GM18858 (cell line): ENCODE measurements around the gene SH2B2.
"Not testable (repeated sequence)": the region's sequence is repeated elsewhere in the genome, so short reads cannot be mapped to it uniquely, and the experiment has no call there.

Experiments used
- ATAC-seq: cut with Tn5 transposase; IDR thresholded peaks from one replicate; pipeline ENCODE4 v1.9.1; 2021; ENCODE audit not compliant: unreplicated experiment

SH2B2 gene

GRCh38 chr7:102327183-102327582 is 40.5 kb downstream of the SH2B2 start:
- ATAC-seq: not testable (repeated sequence)

- not testable (repeated sequence) for ATAC-seq
Observed at GRCh38 chr7:102328863-102329262, 42.2 kb downstream of the SH2B2 start.

DNA sequence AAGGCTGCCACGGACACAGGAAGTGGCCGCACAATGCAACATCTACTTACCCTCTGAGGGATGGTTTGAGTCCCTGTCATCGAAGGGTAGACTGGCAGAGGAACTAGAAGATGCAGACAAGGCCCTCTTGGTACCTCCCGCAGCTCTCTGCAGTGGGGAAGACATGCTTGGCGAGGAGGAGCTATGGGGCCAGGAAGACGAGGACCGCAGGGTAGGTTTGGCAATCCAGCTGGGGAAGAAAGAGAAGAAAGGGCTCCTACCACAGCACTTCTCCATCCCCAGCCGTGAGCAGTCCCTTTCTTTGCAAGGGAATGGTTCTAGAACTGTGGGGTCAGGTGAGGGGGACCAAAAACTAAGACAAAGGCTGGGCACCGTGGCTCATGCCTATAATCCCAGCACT is 42.7 kb downstream of the SH2B2 start:
- ATAC-seq: not testable (repeated sequence)

DNA sequence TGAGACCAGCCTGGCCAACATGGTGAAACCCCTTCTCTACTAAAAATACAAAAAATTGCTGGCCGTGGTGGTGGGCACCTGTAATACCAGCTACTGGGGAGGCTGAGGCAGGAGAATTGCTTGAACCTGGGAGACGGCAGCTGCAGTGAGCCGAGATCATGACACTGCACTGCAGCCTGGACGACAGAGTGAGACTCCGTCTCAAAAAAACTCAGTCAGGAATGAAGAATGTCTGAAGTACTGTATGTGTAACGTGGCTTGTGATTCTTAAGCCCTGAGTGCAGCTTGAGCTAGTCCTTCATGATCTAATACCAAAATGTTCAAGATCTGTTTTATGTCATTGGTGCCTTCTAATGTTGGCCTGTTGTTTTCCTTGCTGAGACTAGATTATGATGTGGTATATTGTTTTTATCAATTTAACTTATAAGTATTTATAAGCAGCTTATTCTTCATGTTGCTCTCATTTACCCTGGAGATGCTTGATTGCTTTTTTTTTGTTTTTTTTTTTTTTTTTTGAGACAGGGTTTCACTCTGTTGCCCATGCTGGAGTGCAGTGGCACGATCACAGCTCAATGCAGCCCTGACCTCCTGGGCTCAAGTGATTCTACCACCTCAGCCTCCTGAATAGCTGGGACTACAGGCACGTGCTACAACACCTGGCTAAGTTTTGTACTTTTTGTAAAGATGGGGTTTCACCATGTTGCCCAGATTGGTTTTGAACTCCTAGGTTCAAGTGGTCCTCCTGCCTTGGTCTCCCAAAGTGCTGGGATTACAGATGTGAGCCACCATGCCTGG is 44.2 kb downstream of the SH2B2 start:
- not testable (repeated sequence) for ATAC-seq

GRCh38 chr7:102335574-102335973 is 48.9 kb downstream of the SH2B2 start:
- not testable (repeated sequence) for ATAC-seq

DNA sequence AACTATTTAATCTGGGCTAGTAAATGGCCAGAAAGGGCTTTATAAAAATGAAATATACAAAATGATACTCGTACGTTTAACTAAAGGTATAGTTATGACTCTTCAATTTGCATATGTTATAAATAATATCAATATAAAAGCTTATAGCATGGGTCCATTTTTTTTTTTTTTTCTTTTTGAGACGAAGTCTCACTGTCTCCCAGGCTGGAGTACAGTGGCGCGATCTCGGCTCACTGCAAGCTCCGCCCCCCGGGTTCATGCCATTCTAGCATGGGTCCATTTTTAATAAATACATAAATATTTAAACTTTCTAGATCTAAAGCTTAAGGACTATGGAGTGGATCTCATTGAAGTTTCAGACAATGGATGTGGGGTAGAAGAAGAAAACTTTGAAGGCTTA is 50.3 kb downstream of the SH2B2 start:
- not testable (repeated sequence) for ATAC-seq

- not testable (repeated sequence) for ATAC-seq
Observed at GRCh38 chr7:102337420-102337819, 50.8 kb downstream of the SH2B2 start.

DNA sequence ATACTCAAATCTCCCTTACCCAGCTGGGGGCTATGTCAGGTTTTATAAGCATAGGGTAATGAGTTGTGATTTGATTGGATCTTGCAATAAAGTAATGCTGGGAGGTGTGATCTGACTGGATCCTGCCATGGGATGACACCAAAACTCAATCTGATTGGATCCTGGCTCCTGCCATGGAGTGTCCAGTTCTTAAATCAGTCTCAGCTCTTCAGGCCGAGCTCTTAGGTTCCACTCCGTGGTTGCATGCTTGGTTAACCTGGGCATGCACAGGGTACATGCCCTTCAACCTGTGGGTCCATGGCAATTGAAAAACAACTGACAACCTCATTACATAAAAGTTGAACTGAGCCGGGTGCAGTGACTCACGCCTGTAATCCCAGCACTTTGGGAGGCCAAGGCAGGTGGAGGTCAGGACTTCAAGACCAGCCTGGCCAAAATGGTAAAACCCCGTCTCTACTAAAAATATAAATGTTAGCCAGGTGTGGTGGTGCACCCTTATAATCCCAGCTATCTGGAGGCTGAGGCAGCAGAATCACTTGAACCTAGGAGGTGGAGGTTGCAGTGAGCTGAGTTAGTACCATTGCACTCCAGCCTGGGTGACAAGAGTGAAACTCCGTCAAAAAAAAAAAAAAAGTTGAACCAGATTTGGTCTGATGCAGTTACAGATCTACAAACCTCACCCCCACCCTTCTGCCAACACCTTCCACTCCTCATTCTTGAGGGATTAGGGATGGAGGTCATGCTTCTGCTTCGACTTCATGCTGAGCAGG is 54.1 kb downstream of the SH2B2 start:
- not testable (repeated sequence) for ATAC-seq

GRCh38 chr7:102346983-102347382 is 60.3 kb downstream of the SH2B2 start:
- ATAC-seq: not testable (repeated sequence)

GRCh38 chr7:102356344-102356743 is 69.7 kb downstream of the SH2B2 start, which contains the start of gene SPDYE6:
TSS of gene SPDYE6 (minus strand) at chr7:102356444. CDS start at chr7:102356023, 421 bp downstream.
- ATAC-seq: not testable (repeated sequence)

DNA sequence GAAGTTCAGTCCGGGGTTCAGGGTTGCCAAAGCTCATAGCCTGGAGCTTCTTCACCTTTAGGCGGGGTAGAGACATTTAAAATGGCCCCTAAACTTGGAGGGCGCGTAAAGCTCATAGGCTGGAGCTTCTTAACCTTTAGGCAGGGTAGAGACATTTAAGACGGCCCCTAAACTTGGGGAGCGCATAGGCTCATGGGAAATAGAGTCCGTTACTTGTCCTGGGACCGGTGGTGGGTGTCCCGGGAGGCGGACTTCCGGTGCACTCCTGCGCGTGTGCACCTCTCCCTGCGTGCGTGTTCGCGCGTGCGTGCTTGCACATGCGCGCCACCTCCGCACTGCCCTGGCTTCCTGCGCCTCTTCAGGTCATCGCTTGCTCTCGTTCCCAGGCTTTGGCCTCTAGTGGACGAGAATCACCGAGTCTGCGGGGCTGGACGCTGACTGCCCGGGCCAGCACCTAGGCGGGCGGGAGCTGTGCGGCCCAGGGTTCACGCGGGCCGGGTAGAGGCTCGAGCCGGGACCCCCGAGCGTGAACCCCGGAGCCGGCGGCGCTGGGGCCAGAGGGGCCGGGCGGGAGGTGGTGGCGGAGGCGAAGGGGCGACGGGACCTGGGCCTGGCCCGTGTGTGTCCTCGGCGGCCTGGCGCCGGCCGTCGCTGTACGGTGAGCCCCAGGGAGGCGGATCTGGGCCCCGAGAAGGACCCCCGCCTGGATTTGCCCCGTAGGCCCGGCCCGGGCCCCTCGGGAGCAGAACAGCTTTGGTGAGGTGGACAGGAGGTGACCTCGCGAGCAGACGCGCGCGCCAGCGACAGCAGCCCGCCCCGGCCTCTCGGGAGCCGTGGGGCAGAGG is 77.1 kb downstream of the SH2B2 start:
- peak; percentile 92 for ATAC-seq

GRCh38 chr7:102364394-102364886 is 77.8 kb downstream of the SH2B2 start:
- not testable (repeated sequence) for ATAC-seq

DNA sequence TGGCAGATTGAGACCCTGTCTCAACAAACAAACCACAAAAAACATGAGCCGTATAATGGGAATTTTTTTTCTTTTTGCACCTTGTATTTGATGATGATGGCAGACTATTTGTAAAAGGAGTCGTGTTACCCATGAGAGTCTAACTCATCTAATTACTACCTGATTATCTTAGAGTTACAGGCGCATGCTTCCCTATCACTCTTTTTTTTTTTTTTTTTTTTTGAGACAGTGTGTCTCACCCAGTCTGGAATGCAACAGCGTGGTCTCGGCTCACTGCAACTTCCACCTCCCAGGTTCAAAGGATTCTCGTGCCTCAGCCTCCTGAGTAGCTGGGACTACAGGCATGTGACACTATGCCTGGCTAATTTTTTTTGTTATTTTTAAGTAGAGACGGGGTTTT is 78.7 kb downstream of the SH2B2 start:
- not testable (repeated sequence) for ATAC-seq

DNA sequence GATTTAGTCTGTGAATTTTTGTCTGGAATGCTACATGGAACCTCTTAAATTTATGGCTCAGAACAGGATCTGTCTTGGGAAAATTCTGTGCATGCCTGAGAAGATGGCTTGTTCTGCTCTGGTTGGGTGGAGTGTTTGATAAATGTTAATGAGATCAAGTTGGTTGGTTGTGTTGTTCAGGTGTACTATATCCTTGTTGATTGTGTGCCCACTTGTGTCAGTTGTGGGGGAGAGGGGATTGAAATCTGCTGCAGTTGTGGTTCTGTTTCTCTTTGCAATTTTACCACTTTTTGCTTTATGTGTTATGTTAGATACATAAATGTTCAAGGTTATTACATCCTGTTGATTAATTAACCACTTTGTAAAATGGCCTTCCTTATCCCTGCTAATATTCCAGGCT is 83.4 kb downstream of the SH2B2 start:
- not testable (repeated sequence) for ATAC-seq
